ENCODE results near the gene SCYGR4.

DNA sequence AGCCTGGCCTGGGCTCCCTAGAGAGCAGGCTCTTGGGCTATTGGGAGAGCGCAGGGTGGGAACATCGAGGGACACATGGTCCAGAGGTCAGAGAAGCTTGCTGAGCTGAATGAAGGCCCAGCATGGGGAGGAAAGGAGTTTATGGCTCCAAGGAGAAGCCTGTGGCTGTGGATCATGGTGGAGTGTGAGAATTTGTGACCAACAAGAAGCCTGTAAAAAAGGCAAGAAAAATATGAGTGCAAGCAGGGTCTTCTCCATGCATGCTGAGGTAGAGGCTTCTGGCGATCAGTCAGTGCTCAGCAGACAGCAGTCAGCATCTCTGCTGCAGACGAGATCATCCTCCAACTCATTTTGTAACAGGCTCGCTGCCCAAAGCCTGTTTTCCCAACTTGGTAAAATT is 1.4 kb upstream of the SCYGR4 start:
- TF ChIP-seq CTCF (IDR thresholded peaks at IDR 0.05; ENCODE audit: poor library complexity, severe bottlenecking), result no peak
- no peak for TF ChIP-seq MXI1 (conservative IDR thresholded peaks at IDR 0.05; ENCODE audit: poor library complexity, severe bottlenecking)
- no peak for TF ChIP-seq EP300 (conservative IDR thresholded peaks at IDR 0.05; ENCODE audit: poor library complexity, severe bottlenecking)
- TF ChIP-seq SMC3 (conservative IDR thresholded peaks at IDR 0.05; ENCODE audit: poor library complexity), result no peak
